ENCODE results near the gene SNX10.
A peak's percentile ranks its signal among the peaks of the same experiment; 100 is the strongest.

SNX10 gene

DNA sequence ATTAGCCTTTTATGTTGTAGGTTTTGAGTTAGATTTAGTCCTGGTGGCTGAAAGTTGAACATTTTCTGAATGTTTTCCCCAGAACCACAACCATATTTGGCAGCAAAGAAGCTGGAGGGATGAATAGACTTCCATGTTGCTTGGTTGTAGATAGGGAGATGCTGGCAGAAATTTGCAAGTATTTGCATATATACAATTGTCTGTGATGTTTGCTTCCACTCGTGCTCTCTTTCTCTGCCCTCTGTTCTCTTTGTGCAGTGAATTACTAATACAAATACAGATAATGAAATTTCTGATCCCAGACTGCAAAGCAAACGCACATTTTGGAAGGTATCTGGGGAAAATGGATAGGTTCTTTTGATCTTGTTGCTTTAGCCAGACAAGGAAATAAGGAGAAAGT, 96.1 kb downstream of the SNX10 start:
- H3K27ac ChIP-seq (ENCODE audit: low read depth, low read length) = no peak overlapping the region
- H3K4me1 ChIP-seq (ENCODE audit: control insufficient read depth, insufficient read depth, low read length) = peaks cover 16% of the 10 kb centered on the region
- H3K9ac ChIP-seq (ENCODE audit: low read depth, low read length) = no peak overlapping the region
- H3K9me3 ChIP-seq (ENCODE audit: control insufficient read depth, insufficient read depth, low read length) = no peaks in the 10 kb centered on the region
- no peaks in the 10 kb centered on the region for H3K27me3 ChIP-seq (ENCODE audit: control insufficient read depth, insufficient read depth, low read length)
- no peaks in the 10 kb centered on the region for H3K36me3 ChIP-seq (ENCODE audit: control insufficient read depth, insufficient read depth, low read length)
- no peak overlapping the region for H3K4me3 ChIP-seq (ENCODE audit: low read depth, low read length)

DNA sequence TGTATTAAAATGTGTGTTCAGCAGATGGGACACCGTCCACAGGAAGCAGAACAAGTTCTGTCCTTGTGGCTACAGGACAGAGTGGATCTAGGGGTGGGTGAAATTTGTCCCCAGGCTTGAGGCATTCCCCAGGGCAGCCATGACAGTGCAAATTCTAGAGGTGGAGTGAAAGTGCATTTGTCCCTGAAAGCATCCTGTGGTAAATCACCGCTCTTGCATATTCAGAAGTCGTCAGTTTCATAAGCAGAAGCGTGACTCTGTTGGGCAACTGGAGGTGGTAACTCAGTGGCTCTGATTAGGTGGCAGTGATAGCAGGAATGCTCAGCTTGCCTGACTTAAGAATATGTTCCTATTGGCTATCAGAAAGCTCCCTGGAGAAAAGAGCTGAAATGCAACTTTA, 96.6 kb downstream of the SNX10 start:
- Histone ChIP-seq H3K4me3 (ENCODE audit: low read depth, low read length) (no peak overlapping the region), H3K9ac (ENCODE audit: low read depth, low read length) (no peak overlapping the region), H3K36me3 (ENCODE audit: control insufficient read depth, insufficient read depth, low read length) (no peaks in the 10 kb centered on the region), H3K4me1 (ENCODE audit: control insufficient read depth, insufficient read depth, low read length) (peaks cover 16% of the 10 kb centered on the region), H3K27ac (ENCODE audit: low read depth, low read length) (no peak overlapping the region), H3K9me3 (ENCODE audit: control insufficient read depth, insufficient read depth, low read length) (no peaks in the 10 kb centered on the region), H3K27me3 (ENCODE audit: control insufficient read depth, insufficient read depth, low read length) (no peaks in the 10 kb centered on the region)

DNA sequence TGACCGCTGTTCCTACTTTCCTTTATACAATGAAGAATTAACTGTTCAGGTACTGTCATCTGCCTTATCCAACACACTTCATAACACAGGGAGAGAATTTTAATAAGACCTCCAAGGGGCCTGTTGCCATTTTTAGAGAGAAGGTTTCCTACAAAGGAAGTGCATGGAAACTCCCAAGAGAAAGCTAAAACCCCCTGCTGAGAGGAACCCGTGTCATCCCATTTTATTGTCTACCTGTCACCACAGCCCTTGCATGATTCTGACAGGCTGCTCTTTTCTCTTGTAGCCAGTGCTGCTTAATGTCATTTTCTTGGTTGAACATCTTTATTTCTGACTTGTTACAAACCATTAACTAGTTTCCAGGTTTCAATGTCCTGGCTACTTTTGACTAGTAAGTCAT, 98.4 kb downstream of the SNX10 start:
- no peaks in the 10 kb centered on the region for H3K27me3 ChIP-seq (ENCODE audit: control insufficient read depth, insufficient read depth, low read length)
- peaks cover 16% of the 10 kb centered on the region for H3K4me1 ChIP-seq (ENCODE audit: control insufficient read depth, insufficient read depth, low read length)

GRCh38 chr7:26393818-26394217, 102.2 kb downstream of the SNX10 start:
- Histone ChIP-seq H3K4me3 (ENCODE audit: low read depth, low read length) (no peak overlapping the region), H3K4me1 (ENCODE audit: control insufficient read depth, insufficient read depth, low read length) (peaks cover 3% of the 10 kb centered on the region; the same call in 1 of the 2 replicates), H3K27me3 (ENCODE audit: control insufficient read depth, insufficient read depth, low read length) (peaks cover 3% of the 10 kb centered on the region; the same call in 1 of the 2 replicates), H3K9ac (ENCODE audit: low read depth, low read length) (no peak overlapping the region), H3K36me3 (ENCODE audit: control insufficient read depth, insufficient read depth, low read length) (no peaks in the 10 kb centered on the region), H3K27ac (ENCODE audit: low read depth, low read length) (no peak overlapping the region), H3K9me3 (ENCODE audit: control insufficient read depth, insufficient read depth, low read length) (no peaks in the 10 kb centered on the region)

More for the DNA sequence above, 98.4 kb downstream of the SNX10 start:
- H3K9me3 ChIP-seq (ENCODE audit: control insufficient read depth, insufficient read depth, low read length) = no peaks in the 10 kb centered on the region
- no peak overlapping the region for H3K9ac ChIP-seq (ENCODE audit: low read depth, low read length)
- H3K36me3 ChIP-seq (ENCODE audit: control insufficient read depth, insufficient read depth, low read length) = no peaks in the 10 kb centered on the region
- H3K4me3 ChIP-seq (ENCODE audit: low read depth, low read length) = no peak overlapping the region
- H3K27ac ChIP-seq (ENCODE audit: low read depth, low read length) = no peak overlapping the region

DNA sequence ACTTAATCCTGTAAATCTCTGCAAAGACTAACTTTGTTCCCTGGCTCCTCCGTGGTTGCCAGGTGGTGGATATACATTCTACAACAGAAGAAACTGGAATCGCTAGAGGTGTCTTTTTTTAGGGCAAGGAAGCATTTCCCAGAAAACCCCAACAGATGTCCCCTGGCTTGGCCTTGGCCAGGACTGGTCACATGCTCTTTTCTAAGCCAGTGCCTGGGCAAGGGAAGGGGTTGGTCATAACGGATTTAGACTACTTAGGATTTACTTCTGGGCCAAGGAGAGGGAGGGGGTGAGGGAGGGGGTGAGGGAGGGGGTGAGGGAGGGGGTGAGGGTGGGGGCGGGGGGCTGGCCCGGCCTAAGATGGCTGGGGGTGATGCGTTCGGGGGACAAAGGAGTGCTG, 105.7 kb downstream of the SNX10 start:
- peaks cover 9% of the 10 kb centered on the region; the same call in 1 of the 2 replicates for H3K4me1 ChIP-seq (ENCODE audit: control insufficient read depth, insufficient read depth, low read length)
- no peaks in the 10 kb centered on the region for H3K36me3 ChIP-seq (ENCODE audit: control insufficient read depth, insufficient read depth, low read length)
- H3K4me3 ChIP-seq (ENCODE audit: low read depth, low read length) = no peak overlapping the region
- peaks cover 3% of the 10 kb centered on the region; the same call in 1 of the 2 replicates for H3K27me3 ChIP-seq (ENCODE audit: control insufficient read depth, insufficient read depth, low read length)
- no peak overlapping the region for H3K27ac ChIP-seq (ENCODE audit: low read depth, low read length)
- H3K9me3 ChIP-seq (ENCODE audit: control insufficient read depth, insufficient read depth, low read length) = no peaks in the 10 kb centered on the region
- H3K9ac ChIP-seq (ENCODE audit: low read depth, low read length) = no peak overlapping the region

GRCh38 chr7:26397796-26398426, 106.2 kb downstream of the SNX10 start:
- Histone ChIP-seq H3K27me3 (ENCODE audit: control insufficient read depth, insufficient read depth, low read length) (peaks cover 3% of the 10 kb centered on the region; the same call in 1 of the 2 replicates), H3K9ac (ENCODE audit: low read depth, low read length) (peak overlapping the region; percentile 85), H3K4me3 (ENCODE audit: low read depth, low read length) (peak overlapping the region; percentile 75), H3K27ac (ENCODE audit: low read depth, low read length) (peak overlapping the region; percentile 83), H3K9me3 (ENCODE audit: control insufficient read depth, insufficient read depth, low read length) (no peaks in the 10 kb centered on the region), H3K36me3 (ENCODE audit: control insufficient read depth, insufficient read depth, low read length) (no peaks in the 10 kb centered on the region), H3K4me1 (ENCODE audit: control insufficient read depth, insufficient read depth, low read length) (peaks cover 9% of the 10 kb centered on the region; the same call in 1 of the 2 replicates)

DNA sequence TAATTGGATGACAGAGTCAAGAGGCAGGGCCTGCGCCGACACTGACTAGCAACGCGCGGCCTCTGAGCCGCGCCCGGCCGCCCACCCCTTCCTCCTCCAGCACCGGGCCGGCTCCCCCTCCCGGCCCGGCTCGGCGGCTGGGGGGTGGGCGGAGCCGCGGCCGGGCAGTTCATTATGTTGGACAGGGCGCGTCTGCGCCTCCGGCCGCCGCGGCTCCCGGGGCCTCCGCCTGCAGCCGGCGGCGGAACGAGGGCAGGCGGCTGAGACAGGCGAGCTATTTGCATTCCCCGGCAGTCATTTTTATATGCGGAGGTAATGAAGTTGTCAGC, 106.7 kb downstream of the SNX10 start:
- H3K27ac ChIP-seq (ENCODE audit: low read depth, low read length) = peak overlapping the region; percentile 83
- H3K36me3 ChIP-seq (ENCODE audit: control insufficient read depth, insufficient read depth, low read length) = no peaks in the 10 kb centered on the region
- H3K9me3 ChIP-seq (ENCODE audit: control insufficient read depth, insufficient read depth, low read length) = no peaks in the 10 kb centered on the region
- peaks cover 3% of the 10 kb centered on the region; the same call in 1 of the 2 replicates for H3K27me3 ChIP-seq (ENCODE audit: control insufficient read depth, insufficient read depth, low read length)
- peak overlapping the region; percentile 75 for H3K4me3 ChIP-seq (ENCODE audit: low read depth, low read length)
- H3K4me1 ChIP-seq (ENCODE audit: control insufficient read depth, insufficient read depth, low read length) = peaks cover 9% of the 10 kb centered on the region; the same call in 1 of the 2 replicates
- peak overlapping the region; percentile 85 for H3K9ac ChIP-seq (ENCODE audit: low read depth, low read length)

DNA sequence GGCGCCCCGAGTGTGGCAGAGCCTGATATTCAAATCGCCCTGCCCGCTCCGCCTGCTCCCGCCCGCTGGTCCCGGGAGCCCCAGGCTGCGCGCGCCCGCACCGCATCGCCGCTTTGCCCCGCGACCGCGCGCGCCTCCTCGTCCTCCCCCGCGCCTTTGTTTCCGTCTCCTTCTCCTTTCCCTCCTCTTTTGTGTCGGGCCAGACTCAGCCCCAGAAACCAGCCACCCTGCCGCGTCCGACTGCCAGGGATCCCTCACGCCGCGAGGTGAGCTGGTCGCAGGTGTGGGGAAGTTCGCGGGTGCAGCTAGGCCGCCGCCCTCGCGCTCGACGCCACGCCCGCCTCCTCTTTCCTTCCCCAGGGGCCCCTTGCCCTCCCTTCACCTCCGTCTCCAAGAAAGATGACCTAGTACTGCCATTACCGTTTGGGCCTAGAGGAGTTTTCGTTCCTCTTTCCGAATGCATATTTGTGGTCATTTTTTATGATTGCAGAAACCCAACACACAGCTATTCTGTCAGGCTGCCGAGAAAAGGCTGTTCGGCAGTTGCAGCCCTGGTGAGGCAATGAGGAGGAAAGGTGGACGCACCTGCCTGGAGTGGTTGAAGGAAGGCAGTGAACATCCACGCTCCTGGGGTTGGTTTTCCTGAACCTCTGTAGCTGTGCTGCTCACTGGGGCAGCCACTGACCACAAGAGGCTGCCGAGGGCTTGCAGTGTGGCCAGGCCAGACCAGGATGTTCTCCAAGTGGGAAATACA, 107.3 kb downstream of the SNX10 start:
- H3K4me3 ChIP-seq (ENCODE audit: low read depth, low read length) = peak overlapping the region; percentile 75
- no peaks in the 10 kb centered on the region for H3K9me3 ChIP-seq (ENCODE audit: control insufficient read depth, insufficient read depth, low read length)
- peak overlapping the region; percentile 83 for H3K27ac ChIP-seq (ENCODE audit: low read depth, low read length)
- peaks cover 3% of the 10 kb centered on the region; the same call in 1 of the 2 replicates for H3K27me3 ChIP-seq (ENCODE audit: control insufficient read depth, insufficient read depth, low read length)
- H3K9ac ChIP-seq (ENCODE audit: low read depth, low read length) = peak overlapping the region; percentile 85
- H3K36me3 ChIP-seq (ENCODE audit: control insufficient read depth, insufficient read depth, low read length) = no peaks in the 10 kb centered on the region
- H3K4me1 ChIP-seq (ENCODE audit: control insufficient read depth, insufficient read depth, low read length) = peaks cover 9% of the 10 kb centered on the region; the same call in 1 of the 2 replicates

DNA sequence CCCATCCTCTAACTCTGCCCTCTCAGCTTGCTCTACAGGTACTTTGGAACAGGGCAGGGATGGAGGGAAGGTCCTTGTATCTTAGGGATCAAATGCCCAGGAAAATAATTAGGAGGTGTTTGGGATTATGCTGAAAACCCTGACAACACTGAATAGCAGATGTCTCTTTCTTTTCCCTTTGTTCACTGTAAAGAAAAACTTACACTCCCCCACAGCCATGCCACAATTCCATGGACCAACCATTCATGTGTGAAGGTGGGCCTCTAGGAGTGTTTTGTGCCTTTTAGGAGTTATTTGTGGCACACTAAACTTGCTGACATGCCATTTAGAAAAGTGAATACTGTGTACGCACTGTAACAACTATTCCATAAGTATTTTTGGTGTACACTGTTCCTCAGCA, 108.1 kb downstream of the SNX10 start:
- peaks cover 16% of the 10 kb centered on the region; the same call in 1 of the 2 replicates for H3K4me1 ChIP-seq (ENCODE audit: control insufficient read depth, insufficient read depth, low read length)
- no peaks in the 10 kb centered on the region for H3K36me3 ChIP-seq (ENCODE audit: control insufficient read depth, insufficient read depth, low read length)
- H3K9ac ChIP-seq (ENCODE audit: low read depth, low read length) = no peak overlapping the region
- H3K4me3 ChIP-seq (ENCODE audit: low read depth, low read length) = no peak overlapping the region
- no peaks in the 10 kb centered on the region for H3K9me3 ChIP-seq (ENCODE audit: control insufficient read depth, insufficient read depth, low read length)
- no peak overlapping the region for H3K27ac ChIP-seq (ENCODE audit: low read depth, low read length)
- peaks cover 3% of the 10 kb centered on the region; the same call in 1 of the 2 replicates for H3K27me3 ChIP-seq (ENCODE audit: control insufficient read depth, insufficient read depth, low read length)

- Histone ChIP-seq H3K4me1 (ENCODE audit: control insufficient read depth, insufficient read depth, low read length) (peaks cover 12% of the 10 kb centered on the region; the same call in 1 of the 2 replicates), H3K27me3 (ENCODE audit: control insufficient read depth, insufficient read depth, low read length) (no peaks in the 10 kb centered on the region), H3K9me3 (ENCODE audit: control insufficient read depth, insufficient read depth, low read length) (no peaks in the 10 kb centered on the region), H3K27ac (ENCODE audit: low read depth, low read length) (no peak overlapping the region), H3K36me3 (ENCODE audit: control insufficient read depth, insufficient read depth, low read length) (no peaks in the 10 kb centered on the region), H3K9ac (ENCODE audit: low read depth, low read length) (no peak overlapping the region), H3K4me3 (ENCODE audit: low read depth, low read length) (no peak overlapping the region)
Observed at GRCh38 chr7:26403640-26404039, 112.0 kb downstream of the SNX10 start.

Measured in HUES48 (cell line).